Adrenal gland (tissue), 12 donors: ENCODE measurements around the gene IQGAP3. TPM values are rescaled to one million over a fixed set of nuclear protein-coding genes. Genes with fewer than 3 reads are reported as not detected.

Source experiments
- DNase-seq, 7 donors: peaks; one replicate each; pipeline ENCODE4 v3.0.0-alpha.2; 2019 to 2020
- H3K27ac ChIP-seq, 5 donors: fragments of 200-600 bp; sonication (generic) in 4 of 5; 1 replicate in 3 of 5; 2 replicates in 2 of 5; pipeline versions ENCODE4 v1.5.1 to v1.8.0; 2016 to 2020; ENCODE audit warnings: mild to moderate bottlenecking in 1 of 5
- H3K27me3 ChIP-seq: fragments of 200-600 bp; 2 replicates; pipeline ENCODE4 v1.8.0; 2021
- H3K36me3 ChIP-seq, 2 donors: fragments of 200-600 bp; replicated peaks in 1 of 2; 1 replicate in 1 of 2; 2 replicates in 1 of 2; pipeline versions ENCODE4 v1.5.1 to v1.8.0; 2018 to 2022
- H3K4me1 ChIP-seq, 2 donors: fragments of 200-600 bp; replicated peaks in 1 of 2; 1 replicate in 1 of 2; 2 replicates in 1 of 2; pipeline versions ENCODE4 v1.5.1 to v1.8.0; 2018 to 2021
- H3K4me3 ChIP-seq, 4 donors: fragments of 200-600 bp; sonication (generic) in 3 of 4; one replicate each; pipeline ENCODE4 v1.5.1; 2016 to 2018
- H3K9me3 ChIP-seq, 3 donors: fragments of 200-600 bp; sonication (generic) in 1 of 3; replicated peaks in 1 of 3; 1 replicate in 2 of 3; 2 replicates in 1 of 3; pipeline versions ENCODE4 v1.5.1 to v1.8.0; 2016 to 2021
- POLR2A ChIP-seq, 2 donors: fragments of 450-650 bp; IDR thresholded peaks; one replicate each; pipeline ENCODE4 v1.6.1; 2017; ENCODE audit warnings: antibody characterized with exemption in 2 of 2, mild to moderate bottlenecking in 2 of 2, moderate library complexity in 1 of 2
- WGBS, 4 donors: extraction: QIAGEN DNeasy Blood & Tissue Kit in 2 of 4; methylation state at CpG; one replicate each; pipeline versions ENCODE4 v1.1.5 to v1.1.7; 2013 to 2017; 5-methylcytosine and 5-hydroxymethylcytosine counted together
- intact Hi-C, 2 donors: fragments of 100-400 bp; cut with DNase I; formaldehyde crosslinking; loops; one replicate each; pipeline versions ENCODE4 v1.14.1 to v1.15.0; 2022 to 2023
- polyA plus RNA-seq, 3 donors: library from polyadenylated mRNA; stranded (reverse); fragments of 200-250 nt in 2 of 3; fragments of 350-450 nt in 1 of 3; fragmentation: Illumina TruSeq in 1 of 3; extraction: RNeasy Lipid Tissue Mini Kit (QIAGEN cat#74804) in 1 of 3; gene quantifications; one replicate each; pipeline ENCODE4 v1.2.3, GENCODE V29; 2013 to 2014
- total RNA-seq, 9 donors: library from RNA; depleted of rRNA in 4 of 9; stranded (reverse); fragments of >200 nt in 4 of 9; fragments of 120-200 nt in 1 of 9; fragmentation: NEBNext Ultra II Directional in 1 of 9; extraction: Animal tissue kit (Norgen Biotek cat#: 25700) in 1 of 9; gene quantifications; one replicate each; pipeline versions ENCODE4 v1.1.0 to v1.2.4, GENCODE V29; 2013 to 2023
- TF ChIP-seq, protein P1 (sequence below), 6 experiments: fragments of 450-650 bp in 4 of 6; fragments of 200-600 bp in 2 of 6; sonication (generic) in 1 of 6; IDR thresholded peaks; 1 replicate in 5 of 6; 2 replicates in 1 of 6; pipeline versions ENCODE4 v1.5.1 to v1.8.0; 2016 to 2021; ENCODE audit warnings: antibody characterized with exemption in 6 of 6, mild to moderate bottlenecking in 2 of 6, moderate library complexity in 1 of 6
- donor health status: healthy with polysubstance abuse.
- donor health status: Bipolar disorder and iron deficiency.
- donor health status: DM: yes; HTN: yes; CAD: no.
- donor health status: DM: no; HTN: no; CAD: no.
- donor health status: DM: no; HTN: no; CAD: no.
- donor health status: DM: yes; HTN: yes; CAD: no.

IQGAP3 gene
- total and polyA plus RNA-seq, 12 donors = 0.16 to 5.3 (median 0.80) TPM

DNA sequence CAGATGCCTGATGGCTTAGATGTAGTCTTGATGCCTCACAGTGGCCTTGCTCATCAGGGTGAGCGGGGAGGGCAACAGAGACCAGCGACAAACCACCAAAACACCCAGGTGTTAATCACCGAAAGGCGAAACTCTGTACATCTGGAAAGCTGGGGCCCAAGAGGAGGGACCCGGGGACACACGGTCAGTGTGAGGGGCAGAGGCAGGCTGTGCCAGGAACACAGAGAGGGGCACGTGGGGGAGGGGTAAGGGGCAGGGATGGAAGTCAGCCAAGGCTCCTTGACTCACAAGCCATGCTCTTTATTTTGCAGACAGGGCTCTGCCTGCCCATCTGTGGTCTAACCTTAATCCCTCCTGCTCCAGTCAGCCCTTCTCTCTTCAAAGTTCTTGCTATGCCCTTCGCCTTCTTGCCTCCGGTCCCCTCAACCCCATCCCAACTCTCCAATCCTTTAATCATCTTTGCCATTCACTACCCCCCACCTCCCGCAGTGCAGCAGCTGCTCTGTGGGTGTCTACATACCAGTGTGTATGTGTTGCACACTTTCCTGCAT, 76.1 kb downstream of the IQGAP3 start:
- Histone ChIP-seq H3K36me3 (no peaks in the 10 kb centered on the region), H3K27me3 (no peaks in the 10 kb centered on the region), H3K27ac (peak overlapping the region; percentile 49 to 100 (median 99)), H3K9me3 (no peaks in the 10 kb centered on the region), H3K4me1 (peaks cover 74 to 79% of the 10 kb centered on the region in 2 donors), H3K4me3 (peak overlapping the region in 1 of 4 donors; percentile 40)
- intact Hi-C loops = no loop called here
- DNase-seq = peak in 5 of 7 donors; percentile 45 to 66 (median 60)
- 24 to 26% (median 25%) methylated on average over 10 of the region's 10 CpGs for WGBS, 4 donors
- no peak for TF ChIP-seq POLR2A (IDR thresholded peaks at IDR 0.05)
- TF ChIP-seq, protein P1, sequence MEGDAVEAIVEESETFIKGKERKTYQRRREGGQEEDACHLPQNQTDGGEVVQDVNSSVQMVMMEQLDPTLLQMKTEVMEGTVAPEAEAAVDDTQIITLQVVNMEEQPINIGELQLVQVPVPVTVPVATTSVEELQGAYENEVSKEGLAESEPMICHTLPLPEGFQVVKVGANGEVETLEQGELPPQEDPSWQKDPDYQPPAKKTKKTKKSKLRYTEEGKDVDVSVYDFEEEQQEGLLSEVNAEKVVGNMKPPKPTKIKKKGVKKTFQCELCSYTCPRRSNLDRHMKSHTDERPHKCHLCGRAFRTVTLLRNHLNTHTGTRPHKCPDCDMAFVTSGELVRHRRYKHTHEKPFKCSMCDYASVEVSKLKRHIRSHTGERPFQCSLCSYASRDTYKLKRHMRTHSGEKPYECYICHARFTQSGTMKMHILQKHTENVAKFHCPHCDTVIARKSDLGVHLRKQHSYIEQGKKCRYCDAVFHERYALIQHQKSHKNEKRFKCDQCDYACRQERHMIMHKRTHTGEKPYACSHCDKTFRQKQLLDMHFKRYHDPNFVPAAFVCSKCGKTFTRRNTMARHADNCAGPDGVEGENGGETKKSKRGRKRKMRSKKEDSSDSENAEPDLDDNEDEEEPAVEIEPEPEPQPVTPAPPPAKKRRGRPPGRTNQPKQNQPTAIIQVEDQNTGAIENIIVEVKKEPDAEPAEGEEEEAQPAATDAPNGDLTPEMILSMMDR (IDR thresholded peaks at IDR 0.05) = no peak

DNA sequence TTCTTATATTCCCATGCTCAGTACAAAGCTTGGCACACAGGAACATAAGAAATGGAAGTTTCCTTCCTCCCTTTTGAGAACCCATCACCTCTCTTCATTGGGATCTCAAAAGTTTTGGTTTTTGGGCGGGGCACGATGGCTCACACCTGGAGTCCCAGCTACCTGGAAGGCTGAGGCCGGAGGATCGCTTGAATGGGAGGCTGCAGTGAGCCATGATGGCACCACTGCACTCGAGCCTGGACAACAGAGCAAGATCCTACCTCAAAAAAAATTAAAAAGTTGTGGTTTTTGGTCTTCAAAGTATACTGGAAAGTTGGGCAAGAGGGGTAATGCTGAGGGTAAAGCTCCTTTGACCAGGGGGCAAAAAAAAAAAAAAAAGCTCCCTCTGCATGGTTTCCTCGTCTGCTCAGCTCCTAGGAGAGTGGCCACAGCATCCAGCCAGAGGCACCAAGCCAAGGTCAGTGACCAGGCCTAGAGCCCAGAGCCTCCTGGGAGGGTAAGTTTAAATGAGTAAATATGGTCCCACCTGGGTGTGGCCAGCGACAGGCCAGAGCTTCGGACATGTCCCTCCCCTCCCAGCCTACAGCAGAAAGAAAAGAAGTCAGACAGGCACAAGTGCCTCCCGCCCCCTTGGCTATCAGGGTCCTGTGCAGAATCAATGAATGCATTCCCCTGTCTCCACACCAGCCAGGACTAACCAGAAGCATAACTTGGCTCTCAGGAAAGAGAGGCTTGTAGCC, 76.8 kb downstream of the IQGAP3 start:
- H3K27me3 ChIP-seq = no peaks in the 10 kb centered on the region
- TF ChIP-seq, protein P1 (IDR thresholded peaks at IDR 0.05) = no peak
- peak in 1 of 2 donors; percentile 52 for TF ChIP-seq POLR2A (IDR thresholded peaks at IDR 0.05)
- peaks cover 82 to 84% of the 10 kb centered on the region in 2 donors for H3K4me1 ChIP-seq
- peak overlapping the region in 1 of 4 donors; percentile 40 for H3K4me3 ChIP-seq
- peak; percentile 83 to 92 (median 89) for DNase-seq
- H3K27ac ChIP-seq = peak overlapping the region; percentile 49 to 100 (median 99)
- no peaks in the 10 kb centered on the region for H3K9me3 ChIP-seq
- WGBS, 4 donors = 49 to 57% (median 54%) methylated on average over 9 of the region's 9 CpGs
- no peaks in the 10 kb centered on the region for H3K36me3 ChIP-seq
- intact Hi-C loops = no loop called here

- H3K9me3 ChIP-seq = no peaks in the 10 kb centered on the region
- intact Hi-C loops = no loop called here
- no peaks in the 10 kb centered on the region for H3K27me3 ChIP-seq
- H3K4me3 ChIP-seq = peak overlapping the region in 1 of 4 donors; percentile 5
- peak overlapping the region in 4 of 5 donors; percentile 21 to 100 (median 84) for H3K27ac ChIP-seq
- TF ChIP-seq, protein P1 (IDR thresholded peaks at IDR 0.05) = no peak
- TF ChIP-seq POLR2A (IDR thresholded peaks at IDR 0.05) = no peak
- DNase-seq = peak in 2 of 7 donors; percentile 23 to 27
- no peaks in the 10 kb centered on the region for H3K36me3 ChIP-seq
- 33 to 46% (median 39%) methylated on average over 5 to 7 of the region's 7 CpGs for WGBS, 4 donors
- peaks cover 93 to 95% of the 10 kb centered on the region in 2 donors for H3K4me1 ChIP-seq
These were observed 78.0 kb downstream of the IQGAP3 start for GRCh38 chr1:156494309-156494895.

- Histone ChIP-seq H3K36me3 (no peaks in the 10 kb centered on the region), H3K4me3 (no peak overlapping the region), H3K4me1 (peaks cover 97 to 100% of the 10 kb centered on the region in 2 donors), H3K27ac (peak overlapping the region in 4 of 5 donors; percentile 59 to 100 (median 84)), H3K9me3 (no peaks in the 10 kb centered on the region), H3K27me3 (no peaks in the 10 kb centered on the region)
- TF ChIP-seq, protein P1 (IDR thresholded peaks at IDR 0.05) = no peak
- TF ChIP-seq POLR2A (IDR thresholded peaks at IDR 0.05) = no peak
- DNase-seq = no peak
- intact Hi-C loops = no loop called here
These were observed 78.6 kb downstream of the IQGAP3 start for GRCh38 chr1:156493742-156494141.
